IPS-18a (cell line): ENCODE measurements around the gene CEP76.

Experiments
- H3K27ac ChIP-seq: one replicate; pipeline ENCODE4 v1.5.1; 2013; ENCODE audit warnings: low read length
- H3K27me3 ChIP-seq: one replicate; pipeline ENCODE4 v1.6.1; 2013; ENCODE audit warnings: mild to moderate bottlenecking, low read length; ENCODE audit not compliant: control insufficient read depth, insufficient read depth
- H3K36me3 ChIP-seq: one replicate; pipeline ENCODE4 v1.6.1; 2013; ENCODE audit warnings: low read depth, low read length; ENCODE audit not compliant: control insufficient read depth
- H3K4me1 ChIP-seq: one replicate; pipeline ENCODE4 v1.6.1; 2013; ENCODE audit warnings: low read depth, low read length; ENCODE audit not compliant: control insufficient read depth
- H3K4me3 ChIP-seq: one replicate; pipeline ENCODE4 v1.5.1; 2013; ENCODE audit warnings: low read length
- H3K9ac ChIP-seq: one replicate; pipeline ENCODE4 v1.6.1; 2013; ENCODE audit warnings: mild to moderate bottlenecking, low read length, moderate library complexity
- H3K9me3 ChIP-seq: one replicate; pipeline ENCODE4 v1.6.1; 2013; ENCODE audit warnings: low read depth, low read length; ENCODE audit not compliant: control insufficient read depth

Gene CEP76

GRCh38 chr18:12699747-12700146 is 2.8 kb downstream of the CEP76 start:
- no peaks in the 10 kb centered on the region for H3K9me3 ChIP-seq
- H3K4me1 ChIP-seq, result peaks cover 5% of the 10 kb centered on the region
- H3K4me3 ChIP-seq, result no peak overlapping the region
- H3K27ac ChIP-seq, result no peak overlapping the region
- no peaks in the 10 kb centered on the region for H3K27me3 ChIP-seq
- no peak overlapping the region for H3K9ac ChIP-seq
- H3K36me3 ChIP-seq, result peaks cover 36% of the 10 kb centered on the region

GRCh38 chr18:12694032-12694431 is 8.5 kb downstream of the CEP76 start:
- Histone ChIP-seq H3K9ac (no peak overlapping the region), H3K27me3 (no peaks in the 10 kb centered on the region), H3K4me3 (no peak overlapping the region), H3K4me1 (no peaks in the 10 kb centered on the region), H3K9me3 (no peaks in the 10 kb centered on the region), H3K27ac (no peak overlapping the region), H3K36me3 (peaks cover 35% of the 10 kb centered on the region)

GRCh38 chr18:12692206-12692605 is 10.3 kb downstream of the CEP76 start:
- H3K4me3 ChIP-seq, result no peak overlapping the region
- H3K36me3 ChIP-seq, result peaks cover 22% of the 10 kb centered on the region
- no peaks in the 10 kb centered on the region for H3K27me3 ChIP-seq
- H3K9me3 ChIP-seq, result no peaks in the 10 kb centered on the region
- no peaks in the 10 kb centered on the region for H3K4me1 ChIP-seq
- no peak overlapping the region for H3K9ac ChIP-seq
- H3K27ac ChIP-seq, result no peak overlapping the region

GRCh38 chr18:12689256-12689850 is 13.2 kb downstream of the CEP76 start:
- H3K27ac ChIP-seq, result no peak overlapping the region
- H3K36me3 ChIP-seq, result peaks cover 12% of the 10 kb centered on the region

GRCh38 chr18:12686100-12686499 is 16.4 kb downstream of the CEP76 start:
- Histone ChIP-seq H3K9ac (no peak overlapping the region), H3K4me1 (no peaks in the 10 kb centered on the region), H3K4me3 (no peak overlapping the region), H3K27me3 (no peaks in the 10 kb centered on the region), H3K27ac (no peak overlapping the region), H3K36me3 (peaks cover 15% of the 10 kb centered on the region), H3K9me3 (no peaks in the 10 kb centered on the region)

More at GRCh38 chr18:12689256-12689850, 13.2 kb downstream of the CEP76 start:
- no peaks in the 10 kb centered on the region for H3K9me3 ChIP-seq
- no peak overlapping the region for H3K4me3 ChIP-seq
- H3K27me3 ChIP-seq, result no peaks in the 10 kb centered on the region
- H3K9ac ChIP-seq, result no peak overlapping the region
- H3K4me1 ChIP-seq, result no peaks in the 10 kb centered on the region

- H3K27ac ChIP-seq, result no peak overlapping the region
- no peak overlapping the region for H3K9ac ChIP-seq
- no peaks in the 10 kb centered on the region for H3K27me3 ChIP-seq
- no peaks in the 10 kb centered on the region for H3K4me1 ChIP-seq
- H3K4me3 ChIP-seq, result no peak overlapping the region
- peaks cover 26% of the 10 kb centered on the region for H3K36me3 ChIP-seq
- H3K9me3 ChIP-seq, result no peaks in the 10 kb centered on the region
Measured at GRCh38 chr18:12679183-12679786, 23.2 kb downstream of the CEP76 start.

- no peaks in the 10 kb centered on the region for H3K27me3 ChIP-seq
- no peak overlapping the region for H3K9ac ChIP-seq
- H3K9me3 ChIP-seq, result no peaks in the 10 kb centered on the region
- H3K4me1 ChIP-seq, result no peaks in the 10 kb centered on the region
- no peak overlapping the region for H3K27ac ChIP-seq
- H3K36me3 ChIP-seq, result peaks cover 5% of the 10 kb centered on the region
- H3K4me3 ChIP-seq, result no peak overlapping the region
Measured at GRCh38 chr18:12668041-12668440, 34.5 kb downstream of the CEP76 start.

- no peaks in the 10 kb centered on the region for H3K9me3 ChIP-seq
- peaks cover 33% of the 10 kb centered on the region for H3K27me3 ChIP-seq
- no peak overlapping the region for H3K4me3 ChIP-seq
- no peak overlapping the region for H3K9ac ChIP-seq
- H3K4me1 ChIP-seq, result peaks cover 7% of the 10 kb centered on the region
- H3K36me3 ChIP-seq, result no peaks in the 10 kb centered on the region
- no peak overlapping the region for H3K27ac ChIP-seq
Measured at GRCh38 chr18:12659904-12660605, 42.5 kb downstream of the CEP76 start.

GRCh38 chr18:12658426-12659138 is 43.9 kb downstream of the CEP76 start:
- no peaks in the 10 kb centered on the region for H3K36me3 ChIP-seq
- no peak overlapping the region for H3K27ac ChIP-seq
- H3K9me3 ChIP-seq, result no peaks in the 10 kb centered on the region
- H3K27me3 ChIP-seq, result peaks cover 33% of the 10 kb centered on the region
- peaks cover 7% of the 10 kb centered on the region for H3K4me1 ChIP-seq
- H3K9ac ChIP-seq, result no peak overlapping the region
- H3K4me3 ChIP-seq, result peak overlapping the region; percentile 68

GRCh38 chr18:12657684-12658425 is 44.7 kb downstream of the CEP76 start, which contains the start of gene SPIRE1:
Gene SPIRE1, minus strand, starts transcription at chr18:12658107. Its CDS starts 241 bp downstream, at chr18:12657866.
- Histone ChIP-seq H3K4me3 (peak within 1 kb of the TSS; percentile 68), H3K9ac (no peak within 1 kb of the TSS), H3K27me3 (peaks cover 33% of the 10 kb centered on the region), H3K9me3 (no peaks in the 10 kb centered on the region), H3K36me3 (no peaks in the 10 kb centered on the region), H3K27ac (no peak within 1 kb of the TSS), H3K4me1 (peaks cover 9% of the 10 kb centered on the region)
